Muscle of leg (tissue), 11 donors: ENCODE results near the gene ARL6. TPM values are rescaled to one million over a fixed set of nuclear protein-coding genes. Genes with fewer than 3 reads are reported as not detected.
A peak's percentile ranks its signal among the peaks of the same experiment; 100 is the strongest.

Experiments
- DNase-seq: peaks from one replicate; pipeline ENCODE4 v3.0.0; 2013
- H3K27ac ChIP-seq: one replicate; pipeline ENCODE4 v1.5.1; 2013; ENCODE audit warnings: mild to moderate bottlenecking, low read length, control low read depth
- H3K27me3 ChIP-seq: one replicate; pipeline ENCODE4 v1.6.1; 2013; ENCODE audit warnings: low read length; ENCODE audit not compliant: control insufficient read depth, insufficient read depth
- H3K36me3 ChIP-seq: one replicate; pipeline ENCODE4 v1.6.1; 2013; ENCODE audit warnings: low read length; ENCODE audit not compliant: control insufficient read depth, insufficient read depth
- H3K4me1 ChIP-seq: one replicate; pipeline ENCODE4 v1.6.1; 2013; ENCODE audit warnings: low read length; ENCODE audit not compliant: control insufficient read depth, insufficient read depth
- H3K4me3 ChIP-seq: one replicate; pipeline ENCODE4 v1.5.1; 2013; ENCODE audit warnings: low read length, control low read depth
- H3K9me3 ChIP-seq: replicated peaks from 2 replicates; pipeline ENCODE4 v1.6.1; 2013; ENCODE audit warnings: low read depth, low read length; ENCODE audit not compliant: control insufficient read depth
- WGBS: methylation state at CpG from one replicate; pipeline ENCODE4 v1.1.5; 2013; ENCODE audit warnings: missing lambda C conversion rate; ENCODE audit not compliant: insufficient coverage; 5-methylcytosine and 5-hydroxymethylcytosine counted together
- polyA plus RNA-seq, 8 donors: library from polyadenylated mRNA; unstranded; fragments of 120-200 nt; gene quantifications; one replicate each; pipeline versions ENCODE4 v1.2.1 to v1.2.3, GENCODE V29; 2013; ENCODE audit warnings: inconsistent platforms in 1 of 8, low replicate concordance in 1 of 8; ENCODE audit not compliant: insufficient read length in 8 of 8, insufficient read depth in 1 of 8
- total RNA-seq: library from RNA; stranded (reverse); fragments of 120-200 nt; gene quantifications from one replicate; pipeline ENCODE4 v1.2.4, GENCODE V29; 2013

The ARL6 gene
- total and polyA plus RNA-seq, 9 donors: 4.5 to 9.0 (median 5.7) TPM

DNA sequence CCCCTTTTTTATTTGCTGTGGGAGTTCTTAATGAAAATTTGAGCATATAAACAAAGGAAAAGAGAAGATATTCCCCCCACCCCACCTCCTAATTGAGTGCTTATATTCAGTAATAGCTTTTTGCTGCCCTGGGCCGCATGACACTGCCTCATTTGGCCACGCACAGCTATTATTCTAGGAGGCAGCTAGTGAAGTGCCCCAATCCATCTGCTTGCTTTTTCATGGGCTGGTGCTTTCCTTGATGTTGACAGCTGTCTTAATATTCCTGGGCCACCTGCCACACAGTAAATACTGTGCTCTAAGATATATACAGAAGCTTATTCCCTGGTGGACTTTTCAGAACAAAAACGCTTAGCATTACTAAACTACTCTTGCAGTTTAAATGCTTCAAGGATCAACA is 53.4 kb downstream of the ARL6 start:
- no peak overlapping the region for H3K4me3 ChIP-seq
- DNase-seq: peak; percentile 35
- H3K36me3 ChIP-seq: no peaks in the 10 kb centered on the region
- peaks cover 3% of the 10 kb centered on the region for H3K27me3 ChIP-seq
- H3K27ac ChIP-seq: no peak overlapping the region
- no peaks in the 10 kb centered on the region for H3K9me3 ChIP-seq
- H3K4me1 ChIP-seq: peaks cover 2% of the 10 kb centered on the region
- 63% methylated on average over 2 of the region's 3 CpGs for WGBS

DNA sequence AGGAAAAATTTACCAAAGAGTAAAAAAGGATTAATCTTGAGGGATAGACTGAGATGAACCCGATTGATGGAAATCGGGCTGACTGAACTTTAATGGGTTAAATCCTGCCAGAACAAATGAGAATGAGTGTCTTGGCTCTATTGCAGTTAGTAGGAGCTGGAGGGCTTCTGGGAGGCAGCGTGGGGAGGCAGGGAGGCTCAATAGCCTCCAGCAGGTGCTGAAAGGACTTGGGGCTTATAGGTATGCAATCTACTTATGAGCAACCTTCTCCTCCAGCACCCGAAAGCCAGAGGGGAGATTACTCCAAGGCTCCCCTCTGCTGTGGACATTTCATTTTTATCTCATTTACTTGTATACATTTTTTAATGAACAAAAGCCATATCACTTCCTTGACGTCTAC is 56.2 kb downstream of the ARL6 start:
- DNase-seq: no peak
- Histone ChIP-seq H3K9me3 (no peaks in the 10 kb centered on the region), H3K4me3 (peak overlapping the region; percentile 72), H3K36me3 (no peaks in the 10 kb centered on the region), H3K4me1 (peaks cover 6% of the 10 kb centered on the region), H3K27ac (no peak overlapping the region), H3K27me3 (peaks cover 3% of the 10 kb centered on the region)
- 93% methylated on average over 3 of the region's 5 CpGs for WGBS

DNA sequence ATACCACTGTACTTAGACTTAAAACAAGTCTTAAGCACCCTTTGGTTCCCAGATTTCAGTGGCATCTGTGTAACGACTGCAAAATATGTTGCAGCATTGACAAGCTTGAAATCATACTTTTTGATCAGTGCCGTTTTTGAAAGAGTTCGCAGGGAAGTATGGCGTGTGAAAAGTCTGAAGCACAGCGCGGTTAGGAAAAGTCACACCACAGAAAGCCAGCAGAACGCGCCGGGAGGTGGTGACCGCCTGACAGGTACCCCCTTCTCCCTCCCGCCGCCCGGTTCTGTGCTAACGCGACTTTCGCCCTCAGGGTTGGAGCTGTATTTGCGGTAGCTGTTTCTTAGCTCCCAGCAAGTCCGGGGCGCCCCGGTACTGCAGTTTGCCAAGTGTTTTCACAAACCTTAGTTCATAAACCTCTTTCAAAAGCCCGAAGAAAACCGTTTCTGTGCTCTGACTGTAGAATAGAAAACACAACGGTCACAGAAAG is 56.8 kb downstream of the ARL6 start:
- Histone ChIP-seq H3K4me3 (peak overlapping the region; percentile 72), H3K4me1 (peaks cover 6% of the 10 kb centered on the region), H3K9me3 (no peaks in the 10 kb centered on the region), H3K27me3 (peaks cover 3% of the 10 kb centered on the region), H3K36me3 (no peaks in the 10 kb centered on the region), H3K27ac (peak overlapping the region; percentile 90)
- 0% methylated on average over 15 of the region's 23 CpGs for WGBS
- DNase-seq: no peak

DNA sequence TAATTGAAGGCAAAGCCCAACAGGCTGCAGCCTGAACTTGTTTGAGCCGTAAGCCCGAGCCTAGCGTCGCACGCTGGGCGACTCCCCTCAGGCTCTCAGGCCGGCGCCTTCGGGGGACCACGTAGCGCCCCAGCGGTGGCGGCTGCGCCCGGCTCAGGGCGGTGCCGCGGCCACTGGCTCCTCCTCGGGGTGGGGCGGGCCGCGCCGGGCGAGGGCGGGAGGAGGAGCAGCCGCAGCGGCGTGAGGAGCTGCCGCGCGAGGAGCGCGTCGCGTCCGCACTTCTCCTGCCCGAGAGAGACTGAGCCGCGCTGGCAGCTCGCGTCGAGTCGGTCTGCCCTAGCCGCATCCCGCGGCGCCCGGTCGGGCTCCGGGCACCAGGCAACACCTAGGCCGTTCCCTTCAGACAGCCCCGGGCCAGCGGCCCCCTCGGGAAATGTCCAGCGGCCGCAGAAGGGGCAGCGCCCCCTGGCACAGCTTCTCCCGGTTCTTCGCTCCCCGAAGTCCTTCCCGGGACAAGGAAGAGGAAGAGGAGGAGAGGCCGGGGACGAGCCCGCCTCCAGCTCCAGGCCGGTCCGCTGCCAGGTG is 57.3 kb downstream of the ARL6 start, which contains the start of gene CRYBG3:
CRYBG3 (plus strand) TSS at position 238 of the 585 bp plus-strand sequence; CDS start at position 434, 196 bp downstream.
- H3K9me3 ChIP-seq: no peaks in the 10 kb centered on the region
- DNase-seq: peak; percentile 94
- peaks cover 7% of the 10 kb centered on the region for H3K4me1 ChIP-seq
- WGBS: under 1% methylated on average over 64 of the region's 66 CpGs
- peaks cover 3% of the 10 kb centered on the region for H3K27me3 ChIP-seq
- peak within 1 kb of the TSS; percentile 94 for H3K27ac ChIP-seq
- H3K4me3 ChIP-seq: peak within 1 kb of the TSS; percentile 91
- H3K36me3 ChIP-seq: no peaks in the 10 kb centered on the region

GRCh38 chr3:97822359-97822775 is 57.8 kb downstream of the ARL6 start:
- WGBS: 0% methylated on average over 35 of the region's 36 CpGs
- peak; percentile 83 for DNase-seq
- peaks cover 10% of the 10 kb centered on the region for H3K4me1 ChIP-seq

GRCh38 chr3:97823046-97824004 is 58.8 kb downstream of the ARL6 start:
- peaks cover 10% of the 10 kb centered on the region for H3K4me1 ChIP-seq
- H3K9me3 ChIP-seq: no peaks in the 10 kb centered on the region
- H3K4me3 ChIP-seq: peak overlapping the region; percentile 91
- H3K27ac ChIP-seq: peak overlapping the region; percentile 94
- H3K27me3 ChIP-seq: peaks cover 3% of the 10 kb centered on the region
- 17% methylated on average over 9 of the region's 17 CpGs for WGBS
- no peaks in the 10 kb centered on the region for H3K36me3 ChIP-seq
- DNase-seq: peak; percentile 42

More at GRCh38 chr3:97822359-97822775, 57.8 kb downstream of the ARL6 start:
- no peaks in the 10 kb centered on the region for H3K36me3 ChIP-seq
- H3K27ac ChIP-seq: peak overlapping the region; percentile 94
- peak overlapping the region; percentile 91 for H3K4me3 ChIP-seq
- H3K9me3 ChIP-seq: no peaks in the 10 kb centered on the region
- peaks cover 3% of the 10 kb centered on the region for H3K27me3 ChIP-seq

- peak; percentile 13 for DNase-seq
- Histone ChIP-seq H3K4me3 (no peak overlapping the region), H3K27me3 (peaks cover 3% of the 10 kb centered on the region), H3K9me3 (no peaks in the 10 kb centered on the region), H3K27ac (no peak overlapping the region), H3K4me1 (peaks cover 10% of the 10 kb centered on the region), H3K36me3 (no peaks in the 10 kb centered on the region)
- 100% methylated on average over 1 of the region's 1 CpG for WGBS
Observed at GRCh38 chr3:97825101-97825500, 60.5 kb downstream of the ARL6 start.

- Histone ChIP-seq H3K4me3 (no peak overlapping the region), H3K36me3 (no peaks in the 10 kb centered on the region), H3K4me1 (peaks cover 8% of the 10 kb centered on the region), H3K9me3 (no peaks in the 10 kb centered on the region), H3K27me3 (no peaks in the 10 kb centered on the region), H3K27ac (no peak overlapping the region)
- WGBS: no CpG with 5 or more reads among the region's 2 CpGs
- DNase-seq: peak; percentile 18
Observed at GRCh38 chr3:97827741-97828471, 63.3 kb downstream of the ARL6 start.

DNA sequence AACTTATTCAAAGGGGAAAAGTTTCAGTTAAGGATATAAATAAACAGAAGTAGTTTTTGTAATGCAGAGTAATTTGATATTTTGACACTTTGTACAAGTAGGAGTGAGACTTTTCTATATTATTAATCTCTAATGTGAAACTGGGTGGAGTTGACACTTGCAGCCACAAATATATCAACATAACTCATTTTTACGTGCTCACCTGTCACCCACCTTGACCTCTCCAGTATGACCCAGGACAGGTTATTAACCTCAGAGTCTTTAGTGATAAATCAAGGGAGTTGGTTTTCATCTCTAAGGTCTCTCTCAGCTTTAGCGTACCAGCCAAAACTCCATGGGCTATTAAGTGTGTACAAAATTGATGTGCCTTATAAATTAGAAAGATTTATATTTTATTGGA is 64.6 kb downstream of the ARL6 start:
- peaks cover 3% of the 10 kb centered on the region for H3K4me1 ChIP-seq
- no CpG with 5 or more reads among the region's 2 CpGs for WGBS
- no peaks in the 10 kb centered on the region for H3K27me3 ChIP-seq

More for the DNA sequence above, 64.6 kb downstream of the ARL6 start:
- Histone ChIP-seq H3K36me3 (no peaks in the 10 kb centered on the region), H3K4me3 (no peak overlapping the region), H3K27ac (no peak overlapping the region), H3K9me3 (no peaks in the 10 kb centered on the region)
- no peak for DNase-seq
